Measurements from ENCODE around the gene SQOR. TPM values are rescaled to one million over a fixed set of nuclear protein-coding genes. Genes with fewer than 3 reads are reported as not detected.

Gene SQOR
- total and polyA plus RNA-seq, 2 of the 4 experiments (the other 2 are of a cell fraction) = 22.1 to 40.3 TPM

DNA sequence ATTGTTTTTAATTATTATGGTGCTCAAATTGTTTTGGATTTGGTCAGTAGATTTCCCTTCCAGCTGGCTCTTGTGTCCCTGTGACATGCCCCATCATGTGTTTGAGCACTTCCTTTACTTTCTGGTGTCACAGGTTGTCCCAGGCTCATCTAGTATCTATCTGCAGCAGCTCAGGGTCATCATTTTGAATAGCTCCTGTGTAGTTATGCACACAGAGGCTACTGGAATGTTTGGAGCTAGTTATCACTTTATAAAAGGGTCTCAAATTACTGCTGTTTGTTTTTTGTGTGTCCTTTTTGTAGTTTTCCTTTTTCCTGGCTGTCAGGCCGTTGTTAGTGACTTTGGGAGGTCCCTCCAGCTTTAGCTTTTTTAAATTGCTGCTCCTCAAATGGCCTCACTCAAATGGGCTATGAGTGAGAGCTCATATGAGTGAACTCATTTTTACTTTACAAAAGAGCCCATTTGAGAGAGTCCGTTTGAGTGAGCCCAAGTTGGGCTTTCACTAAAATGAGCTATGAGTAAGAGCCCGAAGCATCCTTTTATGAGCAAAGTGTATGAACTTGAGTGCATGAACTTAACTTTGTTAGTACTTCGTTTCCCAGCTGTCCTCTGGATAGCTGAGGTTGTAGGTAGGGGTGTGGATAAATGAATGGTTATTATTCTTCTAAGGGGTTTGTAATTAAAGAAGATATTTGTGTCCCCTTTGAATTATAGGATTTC, 43.8 kb downstream of the SQOR start:
- H3K4ac ChIP-seq (ENCODE audit: low read depth, low read length) = no peak overlapping the region
- ChIA-PET CTCF (interaction anchor here (0.6 to 1.5 kb wide), 2 partner anchors 11 to 15 kb away, joined by 3 read pairs; no protein-coding TSS in a partner anchor), POLR2A (ENCODE audit: unreplicated experiment) (no interaction called here)
- H3K4me2 ChIP-seq (ENCODE audit: low read depth, low read length) = peak overlapping the region; percentile 50; the same call in 1 of the 2 replicates
- dilution Hi-C loops (cut with HindIII; ENCODE audit: low sequenced_read_pairs, unreplicated experiment) (no loop called here), intact Hi-C loops (cut with micrococcal nuclease) (no loop called here), in situ Hi-C loops (cut with MboI; ENCODE audit: low sequenced_read_pairs) (no loop called here)
- no peak overlapping the region for H2AK9ac ChIP-seq (replicated peaks; ENCODE audit: low read depth, low read length, poor library complexity)
- H4K8ac ChIP-seq (ENCODE audit: low read depth in 2 of 2, low read length in 2 of 2) = no peak overlapping the region
- H3K27me3 ChIP-seq (ENCODE audit: control insufficient read depth, insufficient read depth, low read length) = no peaks in the 10 kb centered on the region
- 53% methylated on average over 2 of the region's 4 CpGs; no CpG with 5 or more reads in 1 of the 2 experiments for WGBS, 2 experiments (ENCODE audit: extremely low coverage in 2 of 2, insufficient read length in 1 of 2)
- H3K36me3 ChIP-seq (ENCODE audit: control insufficient read depth, insufficient read depth, low read length) = peaks cover 23% of the 10 kb centered on the region
- H2BK20ac ChIP-seq (ENCODE audit: low read depth, low read length) = no peak overlapping the region
- H4K20me1 ChIP-seq (ENCODE audit: insufficient read depth, low read length) = no peaks in the 10 kb centered on the region
- H3K9me3 ChIP-seq (ENCODE audit: control insufficient read depth, insufficient read depth, low read length) = no peaks in the 10 kb centered on the region
- peak; percentile 73 for ATAC-seq (ENCODE audit: low read depth)
- TF ChIP-seq RFX5 (IDR thresholded peaks at IDR 0.05; ENCODE audit: low read depth, low read length) (no peak), BHLHE40 (IDR thresholded peaks at IDR 0.05; ENCODE audit: low read depth, low read length) (no peak), CHD1 (IDR thresholded peaks at IDR 0.05; ENCODE audit: low read depth, low read length) (no peak), NFE2L2 (IDR thresholded peaks at IDR 0.05; ENCODE audit: low read depth, low read length) (no peak), RCOR1 (IDR thresholded peaks at IDR 0.05; ENCODE audit: insufficient replicate concordance, low read length) (no peak), SMC3 (IDR thresholded peaks at IDR 0.05; ENCODE audit: low read depth, low read length) (no peak), MAZ (IDR thresholded peaks at IDR 0.05; ENCODE audit: borderline replicate concordance, low read depth, low read length) (no peak), RAD21 (IDR thresholded peaks at IDR 0.05; ENCODE audit: low read length) (no peak), POLR2A (IDR thresholded peaks at IDR 0.05; ENCODE audit: low read depth, low read length) (no peak), MAFK (IDR thresholded peaks at IDR 0.05; ENCODE audit: low read depth, low read length) (no peak), FOS (IDR thresholded peaks at IDR 0.05; ENCODE audit: low read depth, low read length) (no peak), MXI1 (IDR thresholded peaks at IDR 0.05; ENCODE audit: borderline replicate concordance, low read depth, low read length) (no peak)
- TF ChIP-seq, protein P1, sequence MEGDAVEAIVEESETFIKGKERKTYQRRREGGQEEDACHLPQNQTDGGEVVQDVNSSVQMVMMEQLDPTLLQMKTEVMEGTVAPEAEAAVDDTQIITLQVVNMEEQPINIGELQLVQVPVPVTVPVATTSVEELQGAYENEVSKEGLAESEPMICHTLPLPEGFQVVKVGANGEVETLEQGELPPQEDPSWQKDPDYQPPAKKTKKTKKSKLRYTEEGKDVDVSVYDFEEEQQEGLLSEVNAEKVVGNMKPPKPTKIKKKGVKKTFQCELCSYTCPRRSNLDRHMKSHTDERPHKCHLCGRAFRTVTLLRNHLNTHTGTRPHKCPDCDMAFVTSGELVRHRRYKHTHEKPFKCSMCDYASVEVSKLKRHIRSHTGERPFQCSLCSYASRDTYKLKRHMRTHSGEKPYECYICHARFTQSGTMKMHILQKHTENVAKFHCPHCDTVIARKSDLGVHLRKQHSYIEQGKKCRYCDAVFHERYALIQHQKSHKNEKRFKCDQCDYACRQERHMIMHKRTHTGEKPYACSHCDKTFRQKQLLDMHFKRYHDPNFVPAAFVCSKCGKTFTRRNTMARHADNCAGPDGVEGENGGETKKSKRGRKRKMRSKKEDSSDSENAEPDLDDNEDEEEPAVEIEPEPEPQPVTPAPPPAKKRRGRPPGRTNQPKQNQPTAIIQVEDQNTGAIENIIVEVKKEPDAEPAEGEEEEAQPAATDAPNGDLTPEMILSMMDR (conservative IDR thresholded peaks at IDR 0.05; ENCODE audit: low read depth, low read length) = no peak
- TF ChIP-seq, protein P2, sequence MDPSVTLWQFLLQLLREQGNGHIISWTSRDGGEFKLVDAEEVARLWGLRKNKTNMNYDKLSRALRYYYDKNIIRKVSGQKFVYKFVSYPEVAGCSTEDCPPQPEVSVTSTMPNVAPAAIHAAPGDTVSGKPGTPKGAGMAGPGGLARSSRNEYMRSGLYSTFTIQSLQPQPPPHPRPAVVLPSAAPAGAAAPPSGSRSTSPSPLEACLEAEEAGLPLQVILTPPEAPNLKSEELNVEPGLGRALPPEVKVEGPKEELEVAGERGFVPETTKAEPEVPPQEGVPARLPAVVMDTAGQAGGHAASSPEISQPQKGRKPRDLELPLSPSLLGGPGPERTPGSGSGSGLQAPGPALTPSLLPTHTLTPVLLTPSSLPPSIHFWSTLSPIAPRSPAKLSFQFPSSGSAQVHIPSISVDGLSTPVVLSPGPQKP (IDR thresholded peaks at IDR 0.05; ENCODE audit: borderline replicate concordance, low read depth, low read length) = no peak
- TF ChIP-seq, protein P3, sequence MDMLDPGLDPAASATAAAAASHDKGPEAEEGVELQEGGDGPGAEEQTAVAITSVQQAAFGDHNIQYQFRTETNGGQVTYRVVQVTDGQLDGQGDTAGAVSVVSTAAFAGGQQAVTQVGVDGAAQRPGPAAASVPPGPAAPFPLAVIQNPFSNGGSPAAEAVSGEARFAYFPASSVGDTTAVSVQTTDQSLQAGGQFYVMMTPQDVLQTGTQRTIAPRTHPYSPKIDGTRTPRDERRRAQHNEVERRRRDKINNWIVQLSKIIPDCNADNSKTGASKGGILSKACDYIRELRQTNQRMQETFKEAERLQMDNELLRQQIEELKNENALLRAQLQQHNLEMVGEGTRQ (IDR thresholded peaks at IDR 0.05; ENCODE audit: low read depth, low read length) = no peak
- H2BK15ac ChIP-seq (ENCODE audit: low read depth, low read length) = no peak overlapping the region
- H3K56ac ChIP-seq (ENCODE audit: extremely low read depth, insufficient read depth, low read length) = no peak overlapping the region
- no peak overlapping the region for H3K23ac ChIP-seq (ENCODE audit: low read depth, low read length)
- no peak overlapping the region for H2AK5ac ChIP-seq (ENCODE audit: low read depth, low read length)
- H3K4me3 ChIP-seq (ENCODE audit: insufficient read depth, low read depth, low read length) = no peak overlapping the region
- H2BK120ac ChIP-seq (ENCODE audit: low read depth, low read length) = no peak overlapping the region
- BruUV-seq (replicated peaks) = no TSS peak
- no peak overlapping the region for H2BK5ac ChIP-seq (ENCODE audit: low read depth, low read length, poor library complexity, severe bottlenecking)
- no peak overlapping the region for H4K91ac ChIP-seq (ENCODE audit: insufficient read depth, low read depth, low read length)
- no peak overlapping the region for H3K9ac ChIP-seq (ENCODE audit: low read depth, low read length)
- no peaks in the 10 kb centered on the region for H3K79me1 ChIP-seq (ENCODE audit: low read depth in 1 of 2, low read length in 2 of 2)
- H3K18ac ChIP-seq (ENCODE audit: low read depth, low read length) = no peak overlapping the region
- H2AFZ ChIP-seq (replicated peaks; ENCODE audit: low read length, poor library complexity) = no peak overlapping the region
- peak overlapping the region; percentile 33; the same call in 1 of the 2 replicates for H3K27ac ChIP-seq (ENCODE audit: insufficient read depth, low read length)
- H4K5ac ChIP-seq (ENCODE audit: low read depth, low read length) = no peak overlapping the region
- H3K14ac ChIP-seq (replicated peaks; ENCODE audit: low read depth, low read length) = no peak overlapping the region
- peaks cover 4% of the 10 kb centered on the region for H3K4me1 ChIP-seq (ENCODE audit: control insufficient read depth, insufficient read depth, low read length)
- no peaks in the 10 kb centered on the region; the same call in 1 of the 2 replicates for H3K9me1 ChIP-seq (ENCODE audit: insufficient read depth, low read length)
- peak; percentile 17 for DNase-seq

All from IMR-90 (cell line).